ENCODE results near the gene ZNF341. TPM values are rescaled to one million over a fixed set of nuclear protein-coding genes. Genes with fewer than 3 reads are reported as not detected.

ZNF341 gene
- total RNA-seq, 1 donor from 2014 or later: 3.3 TPM

DNA sequence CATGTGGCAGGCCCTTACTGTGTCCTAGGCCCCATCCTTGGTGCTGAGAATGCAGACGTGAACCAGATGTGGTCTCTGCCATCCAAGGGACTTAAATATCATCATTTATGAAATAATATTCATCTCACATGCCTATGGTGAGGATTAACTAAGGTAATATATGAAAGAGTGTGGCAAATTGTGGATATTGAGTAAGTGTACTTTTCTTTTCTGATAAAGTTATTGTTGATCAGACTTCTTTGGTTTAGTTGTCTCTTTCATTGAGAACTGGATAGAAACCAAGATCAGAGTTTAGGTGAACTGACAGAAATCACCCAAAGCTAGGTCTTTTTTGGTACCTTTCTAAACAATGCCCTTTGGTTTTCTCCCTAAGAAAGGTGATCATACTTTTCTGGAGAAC is 84.4 kb downstream of the ZNF341 start:
- Mint-ChIP-seq H3K4me3 (ENCODE audit: unreplicated experiment) (no peak overlapping the region), H3K4me1 (ENCODE audit: low read depth, unreplicated experiment) (peaks cover 19% of the 10 kb centered on the region), H3K36me3 (ENCODE audit: unreplicated experiment) (no peaks in the 10 kb centered on the region), H3K27ac (ENCODE audit: unreplicated experiment) (no peak overlapping the region), H3K9me3 (ENCODE audit: unreplicated experiment) (no peaks in the 10 kb centered on the region), H3K27me3 (ENCODE audit: unreplicated experiment) (peaks cover 3% of the 10 kb centered on the region)
- DNase-seq: no peak
- TF ChIP-seq, protein P1, sequence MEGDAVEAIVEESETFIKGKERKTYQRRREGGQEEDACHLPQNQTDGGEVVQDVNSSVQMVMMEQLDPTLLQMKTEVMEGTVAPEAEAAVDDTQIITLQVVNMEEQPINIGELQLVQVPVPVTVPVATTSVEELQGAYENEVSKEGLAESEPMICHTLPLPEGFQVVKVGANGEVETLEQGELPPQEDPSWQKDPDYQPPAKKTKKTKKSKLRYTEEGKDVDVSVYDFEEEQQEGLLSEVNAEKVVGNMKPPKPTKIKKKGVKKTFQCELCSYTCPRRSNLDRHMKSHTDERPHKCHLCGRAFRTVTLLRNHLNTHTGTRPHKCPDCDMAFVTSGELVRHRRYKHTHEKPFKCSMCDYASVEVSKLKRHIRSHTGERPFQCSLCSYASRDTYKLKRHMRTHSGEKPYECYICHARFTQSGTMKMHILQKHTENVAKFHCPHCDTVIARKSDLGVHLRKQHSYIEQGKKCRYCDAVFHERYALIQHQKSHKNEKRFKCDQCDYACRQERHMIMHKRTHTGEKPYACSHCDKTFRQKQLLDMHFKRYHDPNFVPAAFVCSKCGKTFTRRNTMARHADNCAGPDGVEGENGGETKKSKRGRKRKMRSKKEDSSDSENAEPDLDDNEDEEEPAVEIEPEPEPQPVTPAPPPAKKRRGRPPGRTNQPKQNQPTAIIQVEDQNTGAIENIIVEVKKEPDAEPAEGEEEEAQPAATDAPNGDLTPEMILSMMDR (IDR thresholded peaks at IDR 0.05; ENCODE audit: partially characterized antibody, unreplicated experiment): no peak

DNA sequence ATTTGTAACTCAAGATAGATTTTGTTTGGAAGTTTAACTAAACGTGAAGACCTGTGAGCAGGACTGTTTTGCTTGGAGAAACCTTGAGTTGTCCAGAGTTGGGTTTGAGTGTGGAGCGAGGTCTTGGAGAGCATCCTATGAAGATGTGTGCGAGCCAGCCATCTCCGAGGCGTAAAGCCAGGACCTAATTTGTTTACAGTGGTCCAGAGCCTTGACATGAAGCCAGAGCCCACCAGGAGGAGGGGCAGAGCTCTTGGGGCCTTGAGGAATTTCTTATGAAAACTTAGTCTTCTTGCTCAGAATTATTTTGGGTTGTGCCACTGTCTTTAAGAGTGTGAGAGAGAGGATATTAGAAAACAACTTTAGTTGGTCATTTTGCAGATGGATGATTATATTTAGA is 85.6 kb downstream of the ZNF341 start:
- no peak overlapping the region for H3K27ac Mint-ChIP-seq (ENCODE audit: unreplicated experiment)
- no peaks in the 10 kb centered on the region for H3K36me3 Mint-ChIP-seq (ENCODE audit: unreplicated experiment)
- no peak overlapping the region for H3K4me3 Mint-ChIP-seq (ENCODE audit: unreplicated experiment)
- peaks cover 3% of the 10 kb centered on the region for H3K27me3 Mint-ChIP-seq (ENCODE audit: unreplicated experiment)
- peaks cover 16% of the 10 kb centered on the region for H3K4me1 Mint-ChIP-seq (ENCODE audit: low read depth, unreplicated experiment)
- DNase-seq: no peak
- TF ChIP-seq, protein P1 (IDR thresholded peaks at IDR 0.05; ENCODE audit: partially characterized antibody, unreplicated experiment): no peak
- no peaks in the 10 kb centered on the region for H3K9me3 Mint-ChIP-seq (ENCODE audit: unreplicated experiment)

DNA sequence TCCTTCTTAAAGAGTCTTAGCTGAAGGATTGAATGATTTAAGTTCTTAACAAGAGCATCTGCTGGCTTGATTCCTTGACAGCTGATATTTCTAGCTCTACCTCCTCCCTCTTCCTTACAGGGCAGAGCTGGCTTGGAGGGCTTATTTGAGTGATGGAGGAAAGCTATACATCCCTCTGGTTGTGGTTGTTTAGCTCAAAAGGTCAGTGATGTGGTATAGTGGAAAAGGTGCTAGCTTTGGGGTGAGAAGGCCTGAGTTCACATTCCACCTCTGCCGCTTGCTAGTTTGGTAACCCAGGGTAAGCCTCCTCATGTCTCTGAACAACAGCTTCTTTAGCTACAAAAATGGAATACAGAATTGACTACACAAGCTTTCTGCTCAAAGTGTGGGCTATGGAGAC is 87.7 kb downstream of the ZNF341 start:
- Mint-ChIP-seq H3K36me3 (ENCODE audit: unreplicated experiment) (no peaks in the 10 kb centered on the region), H3K27ac (ENCODE audit: unreplicated experiment) (no peak overlapping the region), H3K4me3 (ENCODE audit: unreplicated experiment) (no peak overlapping the region), H3K9me3 (ENCODE audit: unreplicated experiment) (no peaks in the 10 kb centered on the region), H3K27me3 (ENCODE audit: unreplicated experiment) (no peaks in the 10 kb centered on the region), H3K4me1 (ENCODE audit: low read depth, unreplicated experiment) (peaks cover 4% of the 10 kb centered on the region)
- no peak for DNase-seq
- TF ChIP-seq, protein P1 (IDR thresholded peaks at IDR 0.05; ENCODE audit: partially characterized antibody, unreplicated experiment): no peak

DNA sequence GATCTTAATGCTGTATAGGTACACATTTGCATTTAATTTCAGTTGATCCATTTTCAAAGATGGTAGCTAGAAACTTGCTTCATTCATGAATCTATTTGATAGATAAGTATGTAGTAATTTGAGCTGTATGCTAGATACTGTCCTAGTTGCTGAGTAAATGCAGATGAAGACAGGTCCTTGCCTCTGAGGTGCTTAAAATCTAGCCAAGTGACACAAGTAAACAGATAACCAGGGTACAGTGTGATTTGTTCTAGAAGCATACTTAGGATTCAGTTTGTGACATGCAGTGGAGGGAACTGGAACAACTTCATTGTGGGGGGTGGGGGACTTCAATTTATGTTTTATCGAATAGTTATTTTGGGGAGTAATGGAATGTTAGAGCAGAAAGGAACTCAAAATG is 88.6 kb downstream of the ZNF341 start:
- Mint-ChIP-seq H3K27ac (ENCODE audit: unreplicated experiment) (no peak overlapping the region), H3K36me3 (ENCODE audit: unreplicated experiment) (no peaks in the 10 kb centered on the region), H3K4me1 (ENCODE audit: low read depth, unreplicated experiment) (peaks cover 4% of the 10 kb centered on the region), H3K4me3 (ENCODE audit: unreplicated experiment) (no peak overlapping the region), H3K27me3 (ENCODE audit: unreplicated experiment) (no peaks in the 10 kb centered on the region), H3K9me3 (ENCODE audit: unreplicated experiment) (no peaks in the 10 kb centered on the region)
- no peak for DNase-seq
- TF ChIP-seq, protein P1 (IDR thresholded peaks at IDR 0.05; ENCODE audit: partially characterized antibody, unreplicated experiment): no peak

DNA sequence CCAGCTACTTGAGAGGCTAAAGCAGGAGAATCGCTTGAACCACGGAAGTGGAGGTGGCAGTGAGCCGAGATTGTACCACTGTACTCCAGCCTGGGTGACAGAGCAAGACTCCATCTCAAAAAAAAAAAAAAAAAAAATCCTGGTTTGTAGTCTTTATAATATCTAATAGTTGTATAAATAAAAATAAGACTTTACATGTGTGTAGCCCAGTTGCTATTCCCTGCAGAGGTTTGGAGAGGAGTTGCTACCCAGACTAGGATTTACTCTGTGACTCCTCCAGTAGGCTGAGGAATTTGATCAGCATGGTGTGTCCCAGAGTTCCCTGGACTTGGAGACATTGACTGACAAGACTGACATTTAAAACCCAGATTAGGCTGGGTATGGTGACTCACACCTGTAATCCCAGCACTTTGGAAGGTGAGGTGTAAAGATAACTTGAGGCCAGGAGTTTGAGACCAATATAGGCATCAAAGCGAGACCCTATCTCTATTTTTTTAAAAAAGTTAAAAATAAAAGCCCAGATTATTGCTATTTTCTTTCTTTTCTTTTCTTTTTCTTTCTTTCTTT is 89.6 kb downstream of the ZNF341 start:
- no peak overlapping the region for H3K4me3 Mint-ChIP-seq (ENCODE audit: unreplicated experiment)
- no peaks in the 10 kb centered on the region for H3K27me3 Mint-ChIP-seq (ENCODE audit: unreplicated experiment)
- peaks cover 5% of the 10 kb centered on the region for H3K9me3 Mint-ChIP-seq (ENCODE audit: unreplicated experiment)
- H3K27ac Mint-ChIP-seq (ENCODE audit: unreplicated experiment): no peak overlapping the region
- H3K36me3 Mint-ChIP-seq (ENCODE audit: unreplicated experiment): no peaks in the 10 kb centered on the region
- TF ChIP-seq, protein P1 (IDR thresholded peaks at IDR 0.05; ENCODE audit: partially characterized antibody, unreplicated experiment): no peak
- DNase-seq: no peak
- peaks cover 14% of the 10 kb centered on the region for H3K4me1 Mint-ChIP-seq (ENCODE audit: low read depth, unreplicated experiment)
